ENCODE results near the gene CST9L. TPM values are rescaled to one million over a fixed set of nuclear protein-coding genes. Genes with fewer than 3 reads are reported as not detected.

Gene CST9L
- total RNA-seq, 1 experiment from 2014 or later: not detected

GRCh38 chr20:23551786-23552185, 16.5 kb downstream of the CST9L start:
- TF ChIP-seq JUND (IDR thresholded peaks at IDR 0.05): no peak
- no peak for TF ChIP-seq REST (IDR thresholded peaks at IDR 0.05; ENCODE audit: low read depth)
- TF ChIP-seq TCF7L2 (IDR thresholded peaks at IDR 0.05; ENCODE audit: borderline replicate concordance, extremely low read depth, insufficient read depth, insufficient read length): no peak
- no peak for TF ChIP-seq EGR1 (IDR thresholded peaks at IDR 0.05; ENCODE audit: low read depth)
- TF ChIP-seq ELF1 (IDR thresholded peaks at IDR 0.05; ENCODE audit: borderline replicate concordance, low read depth): no peak
- TF ChIP-seq FOSL1 (IDR thresholded peaks at IDR 0.05; ENCODE audit: low read depth): no peak
- no peak for TF ChIP-seq SP1 (IDR thresholded peaks at IDR 0.05; ENCODE audit: low read depth)
- TF ChIP-seq MAX (IDR thresholded peaks at IDR 0.05): no peak
- TF ChIP-seq, protein P1, sequence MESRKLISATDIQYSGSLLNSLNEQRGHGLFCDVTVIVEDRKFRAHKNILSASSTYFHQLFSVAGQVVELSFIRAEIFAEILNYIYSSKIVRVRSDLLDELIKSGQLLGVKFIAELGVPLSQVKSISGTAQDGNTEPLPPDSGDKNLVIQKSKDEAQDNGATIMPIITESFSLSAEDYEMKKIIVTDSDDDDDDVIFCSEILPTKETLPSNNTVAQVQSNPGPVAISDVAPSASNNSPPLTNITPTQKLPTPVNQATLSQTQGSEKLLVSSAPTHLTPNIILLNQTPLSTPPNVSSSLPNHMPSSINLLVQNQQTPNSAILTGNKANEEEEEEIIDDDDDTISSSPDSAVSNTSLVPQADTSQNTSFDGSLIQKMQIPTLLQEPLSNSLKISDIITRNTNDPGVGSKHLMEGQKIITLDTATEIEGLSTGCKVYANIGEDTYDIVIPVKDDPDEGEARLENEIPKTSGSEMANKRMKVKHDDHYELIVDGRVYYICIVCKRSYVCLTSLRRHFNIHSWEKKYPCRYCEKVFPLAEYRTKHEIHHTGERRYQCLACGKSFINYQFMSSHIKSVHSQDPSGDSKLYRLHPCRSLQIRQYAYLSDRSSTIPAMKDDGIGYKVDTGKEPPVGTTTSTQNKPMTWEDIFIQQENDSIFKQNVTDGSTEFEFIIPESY (IDR thresholded peaks at IDR 0.05; ENCODE audit: extremely low read depth, insufficient replicate concordance, low read length): no peak
- Histone ChIP-seq H3K9me3 (ENCODE audit: control insufficient read depth in 1 of 2, insufficient read depth in 1 of 2, low read depth in 1 of 2, low read length in 2 of 2) (no peaks in the 10 kb centered on the region), H3K4me1 (ENCODE audit: control insufficient read depth in 1 of 2, insufficient read depth in 2 of 2, low read length in 2 of 2) (no peaks in the 10 kb centered on the region), H2AFZ (ENCODE audit: low read depth, low read length, poor library complexity, severe bottlenecking) (no peak overlapping the region), H3K9ac (ENCODE audit: low read length) (no peak overlapping the region), H3K4me3 (replicated peaks in 1 of 2; ENCODE audit: low read depth in 1 of 2, low read length in 2 of 2) (no peak overlapping the region), H3K27me3 (ENCODE audit: insufficient read depth, low read length) (peaks cover 46% of the 10 kb centered on the region), H3K4me2 (ENCODE audit: low read length) (no peak overlapping the region), H3K9me2 (ENCODE audit: insufficient read depth) (no peaks in the 10 kb centered on the region), H4K20me1 (ENCODE audit: insufficient read depth) (no peaks in the 10 kb centered on the region), H3K27ac (ENCODE audit: low read depth, low read length) (no peak overlapping the region), H3K36me3 (ENCODE audit: control insufficient read depth in 1 of 2, insufficient read depth in 2 of 2, low read length in 2 of 2) (no peaks in the 10 kb centered on the region), H3K79me2 (ENCODE audit: insufficient read depth, low read length) (no peaks in the 10 kb centered on the region)
- ChIA-PET RAD21 (ENCODE audit: low non-redundant PET in 1 of 2, low total read pairs in 2 of 2, uncharacterized antibody in 2 of 2, unreplicated experiment in 2 of 2) (no interaction called here), POLR2A (no interaction called here), CTCF (no interaction called here)
- DNase-seq (ENCODE audit: low read depth, low spot score): no peak
- no TSS peak for BruUV-seq (replicated peaks)
- ATAC-seq: no peak
- intact Hi-C loops (cut with micrococcal nuclease): no loop called here
